HG02884 (cell line): ENCODE data around the gene CCNY.

Experiments
- ATAC-seq: cut with Tn5 transposase; IDR thresholded peaks from one replicate; pipeline ENCODE4 v1.9.1; 2021; ENCODE audit warnings: mild to moderate bottlenecking, moderate library complexity; ENCODE audit not compliant: unreplicated experiment

CCNY gene

GRCh38 chr10:35575640-35576039 is 239.3 kb downstream of the CCNY start:
- ATAC-seq, result no peak

GRCh38 chr10:35576730-35577129 is 240.4 kb downstream of the CCNY start:
- no peak for ATAC-seq

GRCh38 chr10:35577926-35578617 is 241.8 kb downstream of the CCNY start:
- no peak for ATAC-seq

- no peak for ATAC-seq
Observed at GRCh38 chr10:35578618-35578956, 242.3 kb downstream of the CCNY start.

- no peak for ATAC-seq
Observed at GRCh38 chr10:35579116-35579515, 242.8 kb downstream of the CCNY start.

- ATAC-seq, result no peak
Observed at GRCh38 chr10:35579726-35580422, 243.6 kb downstream of the CCNY start.

GRCh38 chr10:35580423-35580770 is 244.1 kb downstream of the CCNY start:
- no peak for ATAC-seq

GRCh38 chr10:35581655-35582054 is 245.3 kb downstream of the CCNY start:
- ATAC-seq, result no peak

GRCh38 chr10:35584946-35585345 is 248.6 kb downstream of the CCNY start:
- ATAC-seq, result no peak

GRCh38 chr10:35585356-35585755 is 249.0 kb downstream of the CCNY start:
- ATAC-seq, result no peak

GRCh38 chr10:35585903-35586535 is 249.7 kb downstream of the CCNY start:
- no peak for ATAC-seq

- ATAC-seq, result no peak
Observed at GRCh38 chr10:35588836-35589235, 252.5 kb downstream of the CCNY start.

GRCh38 chr10:35592441-35592840 is 256.1 kb downstream of the CCNY start:
- no peak for ATAC-seq

GRCh38 chr10:35594115-35595079 is 258.1 kb downstream of the CCNY start:
- no peak for ATAC-seq

GRCh38 chr10:35595106-35595505 is 258.8 kb downstream of the CCNY start:
- ATAC-seq, result no peak

GRCh38 chr10:35598379-35598778 is 262.1 kb downstream of the CCNY start:
- ATAC-seq, result no peak

- no peak for ATAC-seq
Observed at GRCh38 chr10:35600193-35600592, 263.9 kb downstream of the CCNY start.

- no peak for ATAC-seq
Observed at GRCh38 chr10:35605191-35605590, 268.9 kb downstream of the CCNY start, which contains the start of gene GJD4. GJD4 (plus strand) TSS chr10:35605341; CDS start chr10:35605568, 227 bp downstream.

- no peak for ATAC-seq
Observed at GRCh38 chr10:35606430-35606829, 270.1 kb downstream of the CCNY start.

- ATAC-seq, result no peak
Observed at GRCh38 chr10:35607475-35608327, 271.4 kb downstream of the CCNY start.
